ENCODE measurements around the gene KDM3A.

Gene KDM3A

GRCh38 chr2:86414996-86415395 lies 26.2 kb upstream of the KDM3A start:
- TF ChIP-seq PATZ1 (CRISPR knock-in tag; IDR thresholded peaks at IDR 0.05; ENCODE audit: borderline replicate concordance) (no peak), CREB5 (CRISPR knock-in tag; IDR thresholded peaks at IDR 0.05; ENCODE audit: low read depth) (no peak), ARNTL (CRISPR knock-in tag; IDR thresholded peaks at IDR 0.05; ENCODE audit: borderline replicate concordance, low read depth) (no peak), RARB (CRISPR knock-in tag; IDR thresholded peaks at IDR 0.05) (no peak), ZNF8 (CRISPR knock-in tag; IDR thresholded peaks at IDR 0.05) (no peak), ZNF70 (CRISPR knock-in tag; IDR thresholded peaks at IDR 0.05) (no peak), ISL1 (CRISPR knock-in tag; IDR thresholded peaks at IDR 0.05) (no peak)
- ATAC-seq = no peak

- ATAC-seq = no peak
- TF ChIP-seq GLIS3 (CRISPR knock-in tag; IDR thresholded peaks at IDR 0.05) = no peak
- no peak for TF ChIP-seq OSR1 (CRISPR knock-in tag; IDR thresholded peaks at IDR 0.05)
- no peak for TF ChIP-seq ESRRG (CRISPR knock-in tag; IDR thresholded peaks at IDR 0.05)
- no peak for TF ChIP-seq ZFP3 (CRISPR knock-in tag; IDR thresholded peaks at IDR 0.05)
- no peak for TF ChIP-seq RARB (CRISPR knock-in tag; IDR thresholded peaks at IDR 0.05)
- no peak for TF ChIP-seq CREB5 (CRISPR knock-in tag; IDR thresholded peaks at IDR 0.05; ENCODE audit: low read depth)
- no peak for TF ChIP-seq PATZ1 (CRISPR knock-in tag; IDR thresholded peaks at IDR 0.05; ENCODE audit: borderline replicate concordance)
- TF ChIP-seq ZNF8 (CRISPR knock-in tag; IDR thresholded peaks at IDR 0.05) = no peak
- TF ChIP-seq ZNF565 (CRISPR knock-in tag; conservative IDR thresholded peaks at IDR 0.05; ENCODE audit: low read depth) = no peak
- TF ChIP-seq CSRNP3 (CRISPR knock-in tag; IDR thresholded peaks at IDR 0.05) = no peak
- no peak for TF ChIP-seq ARNTL (CRISPR knock-in tag; IDR thresholded peaks at IDR 0.05; ENCODE audit: borderline replicate concordance, low read depth)
These were observed 25.0 kb upstream of the KDM3A start for GRCh38 chr2:86416146-86416545.

GRCh38 chr2:86417961-86418360 lies 23.2 kb upstream of the KDM3A start:
- TF ChIP-seq TSHZ2 (CRISPR knock-in tag; IDR thresholded peaks at IDR 0.05) (no peak), ARNTL (CRISPR knock-in tag; IDR thresholded peaks at IDR 0.05; ENCODE audit: borderline replicate concordance, low read depth) (no peak), ESRRG (CRISPR knock-in tag; IDR thresholded peaks at IDR 0.05) (no peak), BACH2 (CRISPR knock-in tag; IDR thresholded peaks at IDR 0.05; ENCODE audit: borderline replicate concordance) (no peak), ZFP30 (CRISPR knock-in tag; IDR thresholded peaks at IDR 0.05) (no peak), CSDC2 (CRISPR knock-in tag; IDR thresholded peaks at IDR 0.05) (no peak), TOX (CRISPR knock-in tag; IDR thresholded peaks at IDR 0.05; ENCODE audit: borderline replicate concordance) (no peak), ZFP3 (CRISPR knock-in tag; IDR thresholded peaks at IDR 0.05) (no peak), ISL1 (CRISPR knock-in tag; IDR thresholded peaks at IDR 0.05) (no peak), ZNF8 (CRISPR knock-in tag; IDR thresholded peaks at IDR 0.05) (no peak), ZNF565 (CRISPR knock-in tag; conservative IDR thresholded peaks at IDR 0.05; ENCODE audit: low read depth) (no peak), ZNF70 (CRISPR knock-in tag; IDR thresholded peaks at IDR 0.05) (no peak), PATZ1 (CRISPR knock-in tag; IDR thresholded peaks at IDR 0.05; ENCODE audit: borderline replicate concordance) (no peak), TCF4 (CRISPR knock-in tag; IDR thresholded peaks at IDR 0.05; ENCODE audit: borderline replicate concordance) (no peak), SNAI2 (CRISPR knock-in tag; IDR thresholded peaks at IDR 0.05) (no peak), CREB5 (CRISPR knock-in tag; IDR thresholded peaks at IDR 0.05; ENCODE audit: low read depth) (no peak), RARB (CRISPR knock-in tag; IDR thresholded peaks at IDR 0.05) (no peak), PPARA (CRISPR knock-in tag; IDR thresholded peaks at IDR 0.05; ENCODE audit: borderline replicate concordance) (no peak), OSR1 (CRISPR knock-in tag; IDR thresholded peaks at IDR 0.05) (no peak)
- ATAC-seq = no peak
